ENCODE measurements around the gene SLC22A23. TPM values are rescaled to one million over a fixed set of nuclear protein-coding genes. Genes with fewer than 3 reads are reported as not detected.

Gene SLC22A23
- total RNA-seq, 2 experiments from 2014 or later, result 0.23 to 0.24 TPM

DNA sequence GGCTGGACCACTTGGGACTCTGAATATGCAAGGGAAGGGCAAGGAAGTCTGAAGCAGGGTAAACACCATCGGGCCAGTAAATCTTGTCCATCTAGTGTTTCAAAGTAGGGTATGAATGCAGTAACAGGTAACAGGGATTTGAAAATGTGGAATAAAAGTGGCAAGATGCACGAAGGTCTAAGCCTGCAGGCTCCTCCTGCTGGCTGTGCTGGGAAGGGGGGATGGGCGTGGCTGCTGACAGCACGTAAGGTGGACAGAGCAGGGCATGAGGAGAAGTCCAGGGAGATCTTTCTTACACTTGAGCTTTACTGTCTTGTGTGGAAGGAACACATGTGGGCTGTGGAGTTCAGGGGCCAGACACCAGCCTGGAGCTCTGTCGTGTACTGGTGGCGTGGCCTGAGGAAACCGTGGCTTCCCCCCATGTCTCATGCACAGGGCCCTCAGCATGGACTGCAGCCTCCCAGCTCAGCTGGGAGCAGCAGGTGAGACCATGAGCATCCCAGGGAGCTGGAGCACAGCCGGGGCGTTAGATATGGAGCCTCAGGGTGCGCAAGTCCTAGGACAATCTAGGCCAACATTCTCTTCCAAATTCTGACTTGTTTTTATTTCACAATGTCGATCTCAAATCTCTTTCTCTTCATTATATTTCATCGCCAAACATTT is 84.5 kb downstream of the SLC22A23 start:
- ATAC-seq (no peak), DNase-seq (no peak)
- H3K4me1 Mint-ChIP-seq (ENCODE audit: low read depth), result no peaks in the 10 kb centered on the region
- H3K36me3 Mint-ChIP-seq (ENCODE audit: low read depth), result no peaks in the 10 kb centered on the region
- no peaks in the 10 kb centered on the region for H3K9me3 Mint-ChIP-seq (ENCODE audit: insufficient read depth)
- H3K27ac Mint-ChIP-seq, result no peak overlapping the region
- no peak overlapping the region for H3K4me3 Mint-ChIP-seq
- H3K27me3 Mint-ChIP-seq (ENCODE audit: low read depth), result peaks cover 3% of the 10 kb centered on the region
- ChIA-PET POLR2A (no interaction called here), CTCF (no interaction called here)

DNA sequence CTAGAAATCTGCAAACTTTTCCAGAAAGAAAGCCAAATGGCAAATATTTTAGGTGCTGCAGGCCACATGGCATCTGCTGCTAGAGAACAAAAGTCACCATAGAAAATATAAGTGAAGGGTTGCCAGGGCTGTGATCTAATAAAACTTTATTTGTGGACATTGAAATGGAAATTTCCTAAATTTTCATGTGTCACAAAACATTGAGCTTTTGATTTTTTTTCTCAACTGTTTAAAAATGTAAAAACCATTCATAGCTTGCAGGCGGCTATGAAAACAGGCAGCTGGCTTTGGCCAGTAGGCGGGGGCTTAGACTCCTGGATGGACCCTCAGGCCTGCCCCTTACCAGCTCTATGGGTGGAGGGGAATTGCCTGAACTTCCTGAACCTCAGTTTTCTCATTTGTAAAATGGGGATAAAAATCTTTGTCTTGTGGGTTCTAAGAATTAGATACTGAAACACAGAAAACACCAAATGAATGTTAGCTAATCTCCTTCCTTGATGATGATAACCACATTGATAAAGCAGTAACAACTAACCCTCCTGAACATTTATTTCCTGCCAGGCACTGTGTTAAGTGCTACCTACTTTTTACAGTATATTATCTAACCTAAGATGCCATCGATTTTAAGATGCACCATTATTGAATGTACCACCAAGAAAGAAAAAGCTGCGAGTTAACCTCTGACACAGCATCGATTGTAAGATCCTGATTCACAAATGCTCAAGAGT is 85.5 kb downstream of the SLC22A23 start:
- Mint-ChIP-seq H3K36me3 (ENCODE audit: low read depth) (no peaks in the 10 kb centered on the region), H3K27ac (no peak overlapping the region), H3K4me3 (no peak overlapping the region), H3K4me1 (ENCODE audit: low read depth) (no peaks in the 10 kb centered on the region), H3K27me3 (ENCODE audit: low read depth) (peaks cover 1% of the 10 kb centered on the region), H3K9me3 (ENCODE audit: insufficient read depth) (no peaks in the 10 kb centered on the region)
- ChIA-PET CTCF (no interaction called here), POLR2A (no interaction called here)
- DNase-seq (no peak), ATAC-seq (no peak)

DNA sequence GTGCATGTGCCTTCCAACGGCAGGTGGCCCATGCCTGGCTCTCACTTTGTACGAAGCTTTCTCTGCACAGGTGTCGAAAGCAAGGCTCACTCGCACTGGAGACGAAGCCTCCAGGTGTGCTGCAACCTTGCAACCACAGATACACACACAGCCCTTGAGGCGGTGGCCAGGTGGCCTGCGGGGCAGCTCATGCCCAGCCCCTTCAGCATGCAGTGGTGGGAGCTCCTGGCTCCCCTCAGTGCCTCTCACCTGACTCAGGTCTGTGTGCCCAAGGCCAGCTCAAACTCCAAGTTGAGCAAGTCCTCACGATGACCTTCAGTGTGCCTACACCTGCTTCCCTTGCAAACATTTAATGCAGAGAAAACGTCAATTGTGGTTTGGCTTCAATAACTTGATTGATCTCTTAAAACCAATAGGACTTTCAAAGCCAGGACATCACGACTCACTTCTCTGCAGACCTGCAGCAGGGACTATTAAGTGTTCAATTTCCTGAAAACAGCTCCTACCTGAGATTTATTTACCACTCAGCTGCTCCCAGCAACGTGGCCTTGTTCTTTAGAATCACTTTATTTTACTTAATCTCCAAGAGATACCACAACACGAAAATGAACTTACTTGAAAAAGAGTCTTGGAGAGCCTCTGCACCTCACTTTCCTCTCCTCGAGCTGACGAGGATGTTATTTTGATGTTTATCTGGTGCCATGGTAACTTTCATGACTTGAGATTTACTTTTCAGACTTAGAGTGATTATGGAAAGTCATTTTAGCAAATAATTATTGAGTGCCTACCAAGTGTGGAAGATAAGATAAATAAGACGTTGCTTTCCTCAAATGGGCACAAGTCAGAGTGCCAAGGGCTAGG is 86.3 kb downstream of the SLC22A23 start:
- Mint-ChIP-seq H3K36me3 (ENCODE audit: low read depth) (no peaks in the 10 kb centered on the region), H3K4me1 (ENCODE audit: low read depth) (no peaks in the 10 kb centered on the region), H3K9me3 (ENCODE audit: insufficient read depth) (no peaks in the 10 kb centered on the region), H3K27ac (no peak overlapping the region), H3K4me3 (no peak overlapping the region), H3K27me3 (ENCODE audit: low read depth) (peaks cover 2% of the 10 kb centered on the region)
- ATAC-seq (no peak), DNase-seq (no peak)
- ChIA-PET CTCF (no interaction called here), POLR2A (no interaction called here)

DNA sequence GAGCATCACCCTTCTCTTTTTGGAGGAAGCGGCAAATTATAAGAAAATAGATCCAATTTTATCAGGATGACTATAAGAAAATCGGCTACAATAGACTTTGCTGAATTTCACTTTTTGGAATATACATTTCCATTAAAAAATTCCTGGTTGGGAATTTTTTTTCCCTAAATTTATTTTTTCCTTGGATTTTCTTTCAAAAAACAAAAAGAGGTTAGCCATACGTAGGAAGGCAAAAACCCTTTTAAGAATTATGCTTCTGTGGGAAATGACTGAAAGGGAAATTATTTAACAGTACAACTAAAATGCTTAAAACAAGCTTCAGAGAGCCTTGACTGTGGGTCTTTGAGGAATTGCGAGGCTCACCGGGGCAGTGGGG is 86.9 kb downstream of the SLC22A23 start:
- POLR2A ChIA-PET, result no interaction called here
- no peak for ATAC-seq
- no peak overlapping the region for H3K27ac Mint-ChIP-seq

DNA sequence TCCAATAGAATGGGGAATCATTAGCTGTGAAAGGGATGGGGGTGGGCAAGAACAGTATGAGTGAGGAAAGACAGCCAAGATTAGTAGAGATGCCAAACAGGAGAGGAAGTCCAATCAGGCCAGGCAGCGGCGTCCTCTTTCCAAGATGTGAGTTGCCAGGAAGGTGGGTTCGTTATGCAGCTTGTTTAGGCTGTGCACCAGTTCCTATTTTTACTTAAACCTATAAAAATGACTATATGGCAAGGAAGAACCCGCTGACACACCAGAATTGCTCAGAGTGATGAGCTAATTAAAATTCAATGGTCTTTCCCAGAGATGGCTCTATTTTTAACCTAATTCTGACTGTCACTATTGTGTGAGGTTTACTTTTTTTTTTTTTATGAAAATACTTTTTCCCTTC is 88.2 kb downstream of the SLC22A23 start:
- H3K36me3 Mint-ChIP-seq (ENCODE audit: low read depth), result no peaks in the 10 kb centered on the region
- no peaks in the 10 kb centered on the region for H3K9me3 Mint-ChIP-seq (ENCODE audit: insufficient read depth)
- DNase-seq (no peak), ATAC-seq (no peak)
- ChIA-PET CTCF (interaction anchor here (0.7 kb wide), 1 partner anchor 371 kb away, joined by 3 read pairs; no protein-coding TSS in a partner anchor), POLR2A (no interaction called here)
- H3K4me3 Mint-ChIP-seq, result no peak overlapping the region
- H3K4me1 Mint-ChIP-seq (ENCODE audit: low read depth), result no peaks in the 10 kb centered on the region
- H3K27me3 Mint-ChIP-seq (ENCODE audit: low read depth), result peaks cover 3% of the 10 kb centered on the region
- no peak overlapping the region for H3K27ac Mint-ChIP-seq

More for the DNA sequence above, 86.9 kb downstream of the SLC22A23 start:
- CTCF ChIA-PET, result no interaction called here
- Mint-ChIP-seq H3K9me3 (ENCODE audit: insufficient read depth) (no peaks in the 10 kb centered on the region), H3K27me3 (ENCODE audit: low read depth) (peaks cover 2% of the 10 kb centered on the region), H3K4me1 (ENCODE audit: low read depth) (no peaks in the 10 kb centered on the region), H3K4me3 (no peak overlapping the region), H3K36me3 (ENCODE audit: low read depth) (no peaks in the 10 kb centered on the region)
- no peak for DNase-seq

DNA sequence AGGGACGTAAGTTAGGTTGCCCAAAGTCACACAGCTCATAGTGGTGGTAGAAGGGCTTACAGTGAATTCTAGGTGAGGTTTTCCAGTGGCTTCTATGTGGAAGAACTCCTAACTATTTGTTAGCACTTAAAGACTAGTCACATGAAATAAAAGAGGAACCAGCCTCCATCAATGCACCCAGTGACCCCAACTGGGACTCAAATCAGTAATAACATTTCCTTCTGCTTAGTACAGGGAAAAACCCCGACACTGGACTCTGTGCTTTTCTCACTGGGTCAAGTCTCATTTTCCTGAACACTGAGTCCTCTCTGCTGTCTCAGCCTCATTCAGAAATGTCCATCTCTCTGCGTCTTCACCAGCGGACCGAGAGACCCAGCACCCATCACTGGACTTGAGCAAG is 89.2 kb downstream of the SLC22A23 start:
- H3K9me3 Mint-ChIP-seq (ENCODE audit: insufficient read depth), result no peaks in the 10 kb centered on the region

DNA sequence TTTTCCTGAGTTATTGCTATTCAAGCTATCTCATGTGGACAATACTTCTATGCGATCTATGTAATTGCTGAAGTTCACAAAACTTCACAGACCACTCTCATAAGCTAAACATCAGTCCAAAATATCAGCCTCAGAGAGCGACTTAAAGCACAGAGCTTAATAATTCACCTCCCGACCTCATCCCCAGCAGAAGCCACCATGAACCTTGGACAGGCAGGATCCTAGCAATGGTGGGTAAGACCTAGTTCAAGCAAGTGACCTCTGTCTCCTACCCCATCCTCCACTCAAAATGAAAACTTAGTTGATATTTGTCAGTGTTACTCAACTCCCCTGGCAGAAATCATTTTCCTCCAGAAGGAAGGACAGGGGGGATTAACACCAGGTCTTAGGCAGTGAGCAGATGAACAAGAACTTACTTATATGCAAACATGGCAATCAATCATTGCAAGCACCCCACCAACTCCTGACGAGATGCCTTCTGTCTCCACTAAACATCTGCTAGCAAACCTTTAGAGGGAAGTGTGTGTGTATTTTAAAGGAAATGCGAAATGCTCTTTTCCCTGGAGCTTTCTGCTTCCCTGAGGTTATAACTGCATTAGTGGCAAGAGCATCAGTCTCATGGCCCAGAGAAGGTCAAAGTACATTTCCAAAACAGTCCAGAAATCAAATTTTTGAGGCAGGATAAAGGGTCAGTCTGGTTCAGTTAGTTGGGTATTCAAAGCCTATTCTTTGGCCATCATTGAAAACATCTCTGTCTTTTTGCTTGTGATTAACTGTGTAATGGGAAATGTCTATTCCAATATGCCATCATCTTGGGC is 90.0 kb downstream of the SLC22A23 start:
- CTCF ChIA-PET, result no interaction called here
- H3K36me3 Mint-ChIP-seq (ENCODE audit: low read depth), result no peaks in the 10 kb centered on the region
- DNase-seq (no peak), ATAC-seq (no peak)
- H3K4me3 Mint-ChIP-seq, result no peak overlapping the region
- no peaks in the 10 kb centered on the region for H3K9me3 Mint-ChIP-seq (ENCODE audit: insufficient read depth)
- POLR2A ChIA-PET, result no interaction called here
- H3K27me3 Mint-ChIP-seq (ENCODE audit: low read depth), result peaks cover 3% of the 10 kb centered on the region
- H3K27ac Mint-ChIP-seq, result no peak overlapping the region
- H3K4me1 Mint-ChIP-seq (ENCODE audit: low read depth), result no peaks in the 10 kb centered on the region

More for the DNA sequence above, 89.2 kb downstream of the SLC22A23 start:
- POLR2A ChIA-PET, result no interaction called here
- Mint-ChIP-seq H3K4me1 (ENCODE audit: low read depth) (no peaks in the 10 kb centered on the region), H3K36me3 (ENCODE audit: low read depth) (no peaks in the 10 kb centered on the region), H3K4me3 (no peak overlapping the region), H3K27me3 (ENCODE audit: low read depth) (peaks cover 3% of the 10 kb centered on the region), H3K27ac (no peak overlapping the region)
- DNase-seq (no peak), ATAC-seq (no peak)
- CTCF ChIA-PET, result no interaction called here

DNA sequence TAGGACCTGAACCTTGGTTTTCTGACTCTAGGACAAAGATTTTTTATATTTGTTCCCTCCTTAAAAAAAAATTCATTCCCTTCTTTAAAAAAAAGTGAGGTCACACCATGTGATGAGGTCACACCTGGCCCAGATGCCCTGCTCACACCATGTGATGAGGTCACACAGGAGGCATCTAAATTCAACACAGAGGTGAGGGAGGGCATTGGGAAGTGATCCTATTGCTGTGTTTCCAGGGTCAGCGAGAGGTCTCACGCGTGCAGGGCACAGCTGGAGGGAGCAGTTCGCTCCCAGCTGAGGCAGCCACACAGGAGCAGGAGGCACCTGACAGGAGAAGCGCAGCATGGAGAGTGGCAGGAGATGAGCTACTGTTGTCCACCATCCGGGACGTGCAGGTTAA is 92.5 kb downstream of the SLC22A23 start:
- ATAC-seq (no peak), DNase-seq (no peak)
- H3K4me3 Mint-ChIP-seq, result no peak overlapping the region
- no peaks in the 10 kb centered on the region for H3K9me3 Mint-ChIP-seq (ENCODE audit: insufficient read depth)
- ChIA-PET POLR2A (interaction anchor here (0.9 kb wide), 1 partner anchor 18 kb away, joined by 3 read pairs; no protein-coding TSS in a partner anchor), CTCF (no interaction called here)
- no peaks in the 10 kb centered on the region for H3K36me3 Mint-ChIP-seq (ENCODE audit: low read depth)
- no peak overlapping the region for H3K27ac Mint-ChIP-seq
- H3K4me1 Mint-ChIP-seq (ENCODE audit: low read depth), result no peaks in the 10 kb centered on the region
- peaks cover 3% of the 10 kb centered on the region for H3K27me3 Mint-ChIP-seq (ENCODE audit: low read depth)

DNA sequence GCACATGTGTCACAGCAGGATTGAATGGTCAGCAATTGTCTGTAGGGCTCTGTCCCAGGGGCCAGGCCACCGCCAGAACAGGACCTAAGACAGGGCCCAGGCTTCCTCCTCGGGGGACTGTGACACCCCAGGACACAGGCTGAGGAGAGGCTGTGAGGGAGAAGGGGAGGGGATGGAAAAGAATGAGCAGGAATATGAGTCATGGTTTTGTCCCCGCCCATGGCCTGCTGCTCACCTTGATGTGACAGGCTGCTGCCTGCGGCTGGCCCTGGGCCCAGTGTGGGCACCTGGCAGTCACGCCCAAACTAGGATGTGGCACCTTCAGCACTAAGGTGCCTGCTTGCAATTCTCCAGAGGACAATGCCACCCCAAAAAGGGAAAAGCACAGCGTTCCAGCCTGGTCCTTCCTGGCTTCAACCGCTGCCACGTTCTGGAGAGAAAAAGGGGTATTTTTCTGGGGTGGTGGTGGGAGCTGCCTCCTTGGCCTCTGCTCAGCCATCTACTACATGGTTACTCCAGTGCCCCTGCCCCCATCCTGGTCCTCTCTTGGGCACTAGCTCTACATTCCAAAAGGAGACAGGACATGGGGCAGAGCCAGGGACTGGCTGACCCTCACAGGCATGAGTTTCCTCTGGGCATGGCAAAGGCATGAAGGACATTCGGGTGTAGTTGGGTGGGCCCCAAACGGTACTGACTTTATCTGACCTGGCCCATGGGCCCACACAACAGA is 93.4 kb downstream of the SLC22A23 start:
- no peak for DNase-seq
- peaks cover 3% of the 10 kb centered on the region for H3K27me3 Mint-ChIP-seq (ENCODE audit: low read depth)
- ChIA-PET CTCF (no interaction called here), POLR2A (no interaction called here)
- no peaks in the 10 kb centered on the region for H3K9me3 Mint-ChIP-seq (ENCODE audit: insufficient read depth)
- no peak overlapping the region for H3K27ac Mint-ChIP-seq
- ATAC-seq, result no peak
- H3K4me3 Mint-ChIP-seq, result no peak overlapping the region
- no peaks in the 10 kb centered on the region for H3K36me3 Mint-ChIP-seq (ENCODE audit: low read depth)
- H3K4me1 Mint-ChIP-seq (ENCODE audit: low read depth), result no peaks in the 10 kb centered on the region

DNA sequence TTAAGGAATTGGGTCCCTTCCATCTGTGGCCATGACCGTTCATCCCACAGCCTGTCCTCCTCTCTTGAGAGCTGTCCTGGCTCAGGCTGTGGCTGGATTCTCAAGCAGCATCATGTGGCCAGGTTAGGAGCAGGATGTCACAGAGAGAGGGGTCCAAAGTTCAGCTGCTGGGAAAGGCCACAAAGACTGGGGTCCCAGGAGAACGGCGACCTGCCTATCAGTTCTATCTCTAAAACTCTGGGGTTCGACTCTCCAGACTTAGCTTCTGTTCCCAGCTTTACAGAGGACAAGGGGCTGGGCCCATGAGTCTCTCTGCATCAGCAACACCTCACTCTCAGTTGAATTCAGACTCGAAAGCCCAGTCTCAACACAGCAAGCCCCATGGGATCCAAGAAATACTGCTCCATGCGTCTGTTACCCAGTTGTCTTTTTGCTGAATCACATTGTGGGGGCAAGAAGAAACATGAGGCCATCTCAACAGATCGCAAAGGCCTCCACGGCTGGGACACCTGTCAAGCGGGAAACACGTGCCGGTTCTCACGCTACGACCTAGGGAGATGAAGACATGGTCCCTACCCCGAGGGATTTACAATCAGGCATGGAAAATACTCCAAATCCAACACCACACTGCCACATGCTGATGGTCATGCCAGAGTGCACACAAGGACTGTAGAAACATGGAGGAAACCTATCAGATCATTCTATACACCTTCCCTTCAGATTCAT is 95.4 kb downstream of the SLC22A23 start:
- POLR2A ChIA-PET, result no interaction called here
- Mint-ChIP-seq H3K27ac (no peak overlapping the region), H3K4me1 (ENCODE audit: low read depth) (no peaks in the 10 kb centered on the region), H3K4me3 (no peak overlapping the region), H3K9me3 (ENCODE audit: insufficient read depth) (no peaks in the 10 kb centered on the region), H3K27me3 (ENCODE audit: low read depth) (peaks cover 12% of the 10 kb centered on the region), H3K36me3 (ENCODE audit: low read depth) (no peaks in the 10 kb centered on the region)
- ATAC-seq, result no peak
- no peak for DNase-seq
- CTCF ChIA-PET, result no interaction called here

DNA sequence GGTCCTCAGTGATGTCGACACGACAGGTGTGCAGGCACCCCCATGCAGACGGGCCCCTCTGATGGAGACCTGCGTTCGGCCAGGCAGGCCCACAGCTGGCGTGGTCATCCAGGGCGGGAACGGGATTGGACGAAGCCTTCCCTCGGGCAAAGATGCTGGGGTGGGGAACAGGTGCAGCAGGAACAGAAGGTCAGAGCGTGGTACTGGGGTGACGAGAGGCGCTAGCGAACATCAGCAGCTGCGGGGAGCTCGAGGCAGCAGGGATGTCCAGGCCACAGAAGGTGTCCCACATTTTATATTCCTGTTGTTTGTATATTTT is 96.2 kb downstream of the SLC22A23 start:
- CTCF ChIA-PET, result no interaction called here

More for the DNA sequence above, 96.2 kb downstream of the SLC22A23 start:
- no peak overlapping the region for H3K4me3 Mint-ChIP-seq
- H3K9me3 Mint-ChIP-seq (ENCODE audit: insufficient read depth), result no peaks in the 10 kb centered on the region
- ATAC-seq (no peak), DNase-seq (no peak)
- POLR2A ChIA-PET, result no interaction called here
- no peak overlapping the region for H3K27ac Mint-ChIP-seq
- no peaks in the 10 kb centered on the region for H3K36me3 Mint-ChIP-seq (ENCODE audit: low read depth)
- peaks cover 2% of the 10 kb centered on the region for H3K4me1 Mint-ChIP-seq (ENCODE audit: low read depth)
- H3K27me3 Mint-ChIP-seq (ENCODE audit: low read depth), result peaks cover 13% of the 10 kb centered on the region

All from activated CD8-positive, alpha-beta T cell treated with anti-CD3 and anti-CD28 coated beads, Interleukin-2, amount 10 ng/mL, durations not matched to agents 7 days and 5 days (primary cell).